HL-60 (cell line): ENCODE measurements around the gene RAB11FIP3.

Source experiments
- DNase-seq, 2 experiments: peaks; one replicate each; pipeline ENCODE4 v3.0.0-alpha.2; 2010 to 2020; ENCODE audit warnings: low read depth in 1 of 2, low spot score in 1 of 2
- H3K27ac ChIP-seq: fragments of 250-450 bp; sonication (Bioruptor Pico); replicated peaks from 2 replicates; pipeline ENCODE4 v1.5.1; 2020; ENCODE audit warnings: mild to moderate bottlenecking, moderate library complexity
- H3K27me3 ChIP-seq: fragments of 250-450 bp; sonication (Bioruptor Pico); 2 replicates; pipeline ENCODE4 v1.5.1; 2021; ENCODE audit warnings: mild to moderate bottlenecking, moderate library complexity; ENCODE audit not compliant: insufficient read depth, poor library complexity, severe bottlenecking
- H3K4me3 ChIP-seq: replicated peaks from 2 replicates; pipeline ENCODE4 v1.5.1; 2011; ENCODE audit warnings: mild to moderate bottlenecking, control low read depth, low read length; ENCODE audit not compliant: insufficient read depth
- CTCF ChIP-seq: IDR thresholded peaks from one replicate; pipeline ENCODE4 v1.5.1; 2011; ENCODE audit warnings: low read length, control low read depth, inconsistent platforms; ENCODE audit not compliant: insufficient read depth
- GABPA ChIP-seq: IDR thresholded peaks from 2 replicates; pipeline ENCODE4 v1.6.1; 2012; ENCODE audit warnings: low read depth
- POLR2AphosphoS5 ChIP-seq: IDR thresholded peaks from 2 replicates; pipeline ENCODE4 v1.6.1; 2012; ENCODE audit warnings: low read depth
- SPI1 ChIP-seq: IDR thresholded peaks from 2 replicates; pipeline ENCODE4 v1.6.1; 2012; ENCODE audit warnings: low read depth, mild to moderate bottlenecking, borderline replicate concordance
- TF ChIP-seq, protein P1 (sequence below): IDR thresholded peaks from 2 replicates; pipeline ENCODE4 v1.6.1; 2012; ENCODE audit warnings: low read depth; ENCODE audit not compliant: insufficient replicate concordance

Gene RAB11FIP3

DNA sequence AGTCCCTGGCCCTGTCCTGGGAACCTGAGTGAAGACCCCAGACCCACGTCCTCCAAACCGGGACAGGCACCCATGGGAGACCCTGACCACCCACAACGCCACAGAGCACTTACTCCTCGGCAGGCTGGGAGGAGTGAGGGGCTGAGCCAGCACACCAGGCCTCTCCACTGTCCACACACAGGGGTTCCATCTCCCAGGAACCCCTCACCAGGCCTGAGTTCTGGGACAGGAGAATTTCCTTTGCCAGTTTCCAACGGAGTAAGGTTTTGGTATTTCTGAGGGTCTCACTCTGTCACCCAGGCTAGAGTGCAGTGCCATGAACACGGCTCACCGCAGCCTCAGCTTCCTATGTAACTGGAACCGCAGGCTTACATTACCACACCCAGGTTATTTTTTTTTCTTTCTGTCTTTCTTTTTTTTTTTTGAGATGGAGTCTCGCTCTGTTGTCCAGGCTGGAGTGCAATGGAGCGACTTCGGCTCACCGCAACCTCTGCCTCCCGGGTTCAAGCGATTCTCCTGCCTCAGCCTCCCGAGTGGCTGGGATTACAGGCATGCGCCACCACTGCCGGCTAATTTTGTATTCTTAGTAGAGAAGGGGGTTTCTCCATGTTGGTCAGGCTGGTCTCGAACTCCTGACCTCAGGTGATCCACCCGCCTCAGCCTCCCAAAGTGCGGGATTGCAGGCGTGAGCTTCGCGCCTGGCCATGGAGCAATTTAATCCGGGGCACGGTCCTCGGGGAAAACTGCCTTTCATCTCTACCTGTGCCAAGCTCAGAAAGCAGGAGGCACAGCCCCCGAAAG lies 45.3 kb upstream of the RAB11FIP3 start:
- no peaks in the 10 kb centered on the region for H3K27me3 ChIP-seq
- TF ChIP-seq SPI1 (no peak), GABPA (no peak), CTCF (no peak), POLR2AphosphoS5 (no peak)
- H3K4me3 ChIP-seq = peak overlapping the region; percentile 86; the same call in 1 of the 2 replicates
- no peak for DNase-seq
- no peak overlapping the region for H3K27ac ChIP-seq

DNA sequence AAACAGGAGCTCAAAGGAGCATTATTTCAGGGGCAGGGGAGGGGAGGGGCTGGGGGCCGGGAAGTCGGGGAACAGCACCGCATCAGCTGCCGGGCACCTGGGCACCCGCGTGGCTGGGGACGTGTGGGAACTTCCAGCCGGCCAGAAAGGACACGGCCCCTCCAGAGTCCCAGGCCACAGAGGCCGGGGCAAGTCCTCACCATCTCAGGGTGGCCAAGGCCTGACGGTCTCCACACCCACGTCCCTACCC lies 44.8 kb upstream of the RAB11FIP3 start:
- Histone ChIP-seq H3K27me3 (no peaks in the 10 kb centered on the region), H3K4me3 (peak overlapping the region; percentile 86), H3K27ac (peak overlapping the region; percentile 56; the same call in 1 of the 2 replicates)
- DNase-seq = no peak
- TF ChIP-seq, protein P1, sequence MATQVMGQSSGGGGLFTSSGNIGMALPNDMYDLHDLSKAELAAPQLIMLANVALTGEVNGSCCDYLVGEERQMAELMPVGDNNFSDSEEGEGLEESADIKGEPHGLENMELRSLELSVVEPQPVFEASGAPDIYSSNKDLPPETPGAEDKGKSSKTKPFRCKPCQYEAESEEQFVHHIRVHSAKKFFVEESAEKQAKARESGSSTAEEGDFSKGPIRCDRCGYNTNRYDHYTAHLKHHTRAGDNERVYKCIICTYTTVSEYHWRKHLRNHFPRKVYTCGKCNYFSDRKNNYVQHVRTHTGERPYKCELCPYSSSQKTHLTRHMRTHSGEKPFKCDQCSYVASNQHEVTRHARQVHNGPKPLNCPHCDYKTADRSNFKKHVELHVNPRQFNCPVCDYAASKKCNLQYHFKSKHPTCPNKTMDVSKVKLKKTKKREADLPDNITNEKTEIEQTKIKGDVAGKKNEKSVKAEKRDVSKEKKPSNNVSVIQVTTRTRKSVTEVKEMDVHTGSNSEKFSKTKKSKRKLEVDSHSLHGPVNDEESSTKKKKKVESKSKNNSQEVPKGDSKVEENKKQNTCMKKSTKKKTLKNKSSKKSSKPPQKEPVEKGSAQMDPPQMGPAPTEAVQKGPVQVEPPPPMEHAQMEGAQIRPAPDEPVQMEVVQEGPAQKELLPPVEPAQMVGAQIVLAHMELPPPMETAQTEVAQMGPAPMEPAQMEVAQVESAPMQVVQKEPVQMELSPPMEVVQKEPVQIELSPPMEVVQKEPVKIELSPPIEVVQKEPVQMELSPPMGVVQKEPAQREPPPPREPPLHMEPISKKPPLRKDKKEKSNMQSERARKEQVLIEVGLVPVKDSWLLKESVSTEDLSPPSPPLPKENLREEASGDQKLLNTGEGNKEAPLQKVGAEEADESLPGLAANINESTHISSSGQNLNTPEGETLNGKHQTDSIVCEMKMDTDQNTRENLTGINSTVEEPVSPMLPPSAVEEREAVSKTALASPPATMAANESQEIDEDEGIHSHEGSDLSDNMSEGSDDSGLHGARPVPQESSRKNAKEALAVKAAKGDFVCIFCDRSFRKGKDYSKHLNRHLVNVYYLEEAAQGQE = no peak
- TF ChIP-seq SPI1 = no peak
- no peak for TF ChIP-seq GABPA
- TF ChIP-seq CTCF = no peak
- TF ChIP-seq POLR2AphosphoS5 = no peak

- H3K27ac ChIP-seq = peak overlapping the region; percentile 56
- DNase-seq = no peak
- peak overlapping the region; percentile 86 for H3K4me3 ChIP-seq
- no peaks in the 10 kb centered on the region for H3K27me3 ChIP-seq
- TF ChIP-seq GABPA = 0 out of 2 replicates have a peak, but pooled peaks have one; percentile 14
- TF ChIP-seq, protein P1 = no peak
- no peak for TF ChIP-seq CTCF
- no peak for TF ChIP-seq SPI1
- 0 out of 2 replicates have a peak, but pooled peaks have one; percentile 24 for TF ChIP-seq POLR2AphosphoS5
Observed at GRCh38 chr16:381012-381788, 44.2 kb upstream of the RAB11FIP3 start.
